Measurements from ENCODE around the gene GNLY.

Gene GNLY

DNA sequence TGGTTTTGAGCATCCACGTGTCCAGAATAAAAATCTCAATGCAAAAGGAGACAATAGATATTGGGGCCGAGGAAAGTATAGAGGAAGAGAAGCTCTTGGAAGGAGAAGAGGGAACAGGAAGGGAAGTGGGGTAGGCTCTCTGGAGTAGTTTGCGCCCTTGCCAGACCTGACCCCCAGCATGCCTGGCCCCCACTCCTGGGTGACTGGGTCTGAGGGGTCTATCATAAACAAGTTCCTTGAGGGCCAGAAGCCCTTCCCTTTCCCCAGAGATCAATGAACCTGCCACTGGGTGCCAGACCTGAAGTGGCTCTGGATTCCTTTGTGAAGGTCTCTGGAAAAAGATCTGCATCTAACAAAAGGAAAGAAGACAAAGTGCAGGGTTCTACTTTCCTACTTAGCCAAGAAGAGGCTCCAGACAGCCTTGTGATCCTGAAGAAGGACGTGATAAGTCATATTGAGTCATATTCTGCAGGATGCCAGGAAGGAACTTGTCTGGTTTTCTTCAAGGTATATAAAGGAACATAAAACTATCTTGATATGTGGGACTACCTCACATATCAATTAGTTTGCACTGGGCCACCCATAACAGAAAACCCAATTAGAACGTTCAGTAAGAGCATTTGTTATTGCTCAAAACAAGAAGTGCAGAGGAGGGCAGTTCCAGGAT is 40.9 kb downstream of the GNLY start:
- DNase-seq (ENCODE audit: extremely low read depth, low read depth), result no peak
- TF ChIP-seq, protein P1, sequence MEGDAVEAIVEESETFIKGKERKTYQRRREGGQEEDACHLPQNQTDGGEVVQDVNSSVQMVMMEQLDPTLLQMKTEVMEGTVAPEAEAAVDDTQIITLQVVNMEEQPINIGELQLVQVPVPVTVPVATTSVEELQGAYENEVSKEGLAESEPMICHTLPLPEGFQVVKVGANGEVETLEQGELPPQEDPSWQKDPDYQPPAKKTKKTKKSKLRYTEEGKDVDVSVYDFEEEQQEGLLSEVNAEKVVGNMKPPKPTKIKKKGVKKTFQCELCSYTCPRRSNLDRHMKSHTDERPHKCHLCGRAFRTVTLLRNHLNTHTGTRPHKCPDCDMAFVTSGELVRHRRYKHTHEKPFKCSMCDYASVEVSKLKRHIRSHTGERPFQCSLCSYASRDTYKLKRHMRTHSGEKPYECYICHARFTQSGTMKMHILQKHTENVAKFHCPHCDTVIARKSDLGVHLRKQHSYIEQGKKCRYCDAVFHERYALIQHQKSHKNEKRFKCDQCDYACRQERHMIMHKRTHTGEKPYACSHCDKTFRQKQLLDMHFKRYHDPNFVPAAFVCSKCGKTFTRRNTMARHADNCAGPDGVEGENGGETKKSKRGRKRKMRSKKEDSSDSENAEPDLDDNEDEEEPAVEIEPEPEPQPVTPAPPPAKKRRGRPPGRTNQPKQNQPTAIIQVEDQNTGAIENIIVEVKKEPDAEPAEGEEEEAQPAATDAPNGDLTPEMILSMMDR (IDR thresholded peaks at IDR 0.05; ENCODE audit: low read depth, low read length), result no peak

DNA sequence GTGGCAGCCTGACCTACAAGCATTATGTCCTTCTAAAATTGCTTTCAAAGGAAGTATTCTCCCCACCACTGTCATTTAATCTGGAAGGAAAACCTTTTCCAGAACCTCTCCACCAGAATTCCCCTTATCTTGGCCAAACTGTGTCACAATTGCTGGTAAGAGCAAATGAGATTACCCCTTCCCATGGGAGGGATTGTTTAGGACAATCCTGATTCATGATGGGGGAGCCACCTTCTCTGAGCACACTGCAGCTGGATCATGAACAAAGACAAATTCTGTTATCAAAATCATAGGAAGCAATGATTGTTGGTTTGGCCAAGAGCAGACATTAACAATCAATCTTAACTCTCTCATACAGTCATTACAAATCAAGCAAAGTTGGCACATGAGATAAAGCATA is 41.5 kb downstream of the GNLY start:
- TF ChIP-seq, protein P1 (IDR thresholded peaks at IDR 0.05; ENCODE audit: low read depth, low read length), result no peak
- DNase-seq (ENCODE audit: extremely low read depth, low read depth), result no peak

DNA sequence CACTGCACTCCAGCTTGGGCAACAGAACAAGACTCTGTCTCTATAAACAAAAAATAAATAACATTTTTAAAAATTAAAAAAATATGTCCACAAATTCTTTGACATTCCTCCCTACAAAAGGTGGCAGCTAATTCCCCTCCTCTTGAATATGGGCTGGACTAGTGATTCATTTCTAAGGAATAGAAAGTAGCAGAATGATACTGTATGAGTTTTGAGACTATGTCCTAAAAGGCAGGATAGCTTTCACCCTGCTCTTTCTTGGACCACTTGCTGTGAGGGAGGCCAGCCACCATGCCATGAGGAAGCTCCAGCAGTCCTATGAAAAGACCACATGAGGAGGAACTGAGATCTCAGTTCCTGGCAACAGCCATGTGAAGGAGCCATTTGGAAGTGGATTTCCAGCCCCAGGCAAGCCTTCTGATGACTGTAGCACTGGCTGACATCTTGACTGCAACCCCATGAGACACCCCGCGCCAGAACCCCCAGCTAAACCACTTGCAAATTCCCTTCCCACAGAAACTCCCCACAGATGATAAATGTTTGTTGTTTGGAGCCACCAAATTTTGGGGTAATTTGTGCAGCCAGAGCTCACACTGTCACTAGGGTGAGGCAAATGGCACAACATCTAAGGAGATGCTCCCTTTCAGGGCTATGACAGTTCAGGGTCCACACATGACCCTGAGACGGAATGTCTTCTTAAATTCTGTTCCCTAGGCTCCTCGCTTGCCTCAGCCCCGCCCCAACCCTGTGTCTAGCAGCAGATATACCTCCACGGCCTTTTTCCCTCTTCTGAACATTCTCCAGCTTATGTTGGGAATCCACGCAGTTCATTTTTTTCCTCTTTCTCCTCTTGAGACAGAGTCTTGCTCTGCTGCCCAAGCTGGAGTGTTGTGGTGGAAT is 42.5 kb downstream of the GNLY start:
- TF ChIP-seq, protein P1 (IDR thresholded peaks at IDR 0.05; ENCODE audit: low read depth, low read length), result no peak
- DNase-seq (ENCODE audit: extremely low read depth, low read depth), result no peak

DNA sequence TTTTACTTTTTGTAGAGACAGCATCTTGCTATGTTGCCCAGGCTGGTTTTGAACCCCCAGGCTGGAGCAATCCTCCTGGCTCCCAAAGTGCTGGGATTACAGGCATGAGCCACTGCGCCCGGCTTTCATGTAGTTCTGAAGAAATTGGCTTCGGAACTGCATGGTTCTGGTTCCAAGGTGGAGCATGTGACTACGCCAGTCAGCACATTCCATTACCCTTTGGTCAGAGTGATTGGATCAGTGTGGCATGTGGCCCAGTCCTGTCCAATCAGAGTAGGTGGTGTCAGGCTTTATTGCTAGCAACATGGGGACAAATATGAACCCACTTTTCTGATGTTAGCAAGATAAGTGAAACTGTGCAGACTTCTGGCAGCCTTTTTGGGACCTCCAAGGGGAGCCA is 43.3 kb downstream of the GNLY start:
- peak; percentile 81 for DNase-seq (ENCODE audit: extremely low read depth, low read depth)
- TF ChIP-seq, protein P1 (IDR thresholded peaks at IDR 0.05; ENCODE audit: low read depth, low read length), result no peak

DNA sequence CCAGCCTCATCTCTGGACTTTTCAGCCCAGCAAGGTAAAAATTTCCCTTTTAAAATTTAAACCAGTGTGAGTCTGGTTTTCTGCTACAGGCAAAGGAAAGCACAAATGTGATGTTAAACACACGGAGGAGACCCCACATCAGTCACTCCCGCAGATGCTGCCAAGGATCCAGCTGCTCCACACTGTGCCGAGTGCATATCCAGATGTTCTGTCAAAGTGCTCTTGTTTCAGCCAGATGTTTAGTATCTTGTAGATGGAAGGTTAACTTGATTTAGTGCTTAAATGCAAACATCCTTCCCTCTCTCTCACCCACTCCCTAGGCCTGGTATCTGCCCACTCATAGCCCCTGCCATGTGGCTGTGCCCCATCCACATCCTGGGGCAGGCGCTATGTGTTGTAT is 43.8 kb downstream of the GNLY start:
- DNase-seq (ENCODE audit: extremely low read depth, low read depth), result no peak
- TF ChIP-seq, protein P1 (IDR thresholded peaks at IDR 0.05; ENCODE audit: low read depth, low read length), result no peak

DNA sequence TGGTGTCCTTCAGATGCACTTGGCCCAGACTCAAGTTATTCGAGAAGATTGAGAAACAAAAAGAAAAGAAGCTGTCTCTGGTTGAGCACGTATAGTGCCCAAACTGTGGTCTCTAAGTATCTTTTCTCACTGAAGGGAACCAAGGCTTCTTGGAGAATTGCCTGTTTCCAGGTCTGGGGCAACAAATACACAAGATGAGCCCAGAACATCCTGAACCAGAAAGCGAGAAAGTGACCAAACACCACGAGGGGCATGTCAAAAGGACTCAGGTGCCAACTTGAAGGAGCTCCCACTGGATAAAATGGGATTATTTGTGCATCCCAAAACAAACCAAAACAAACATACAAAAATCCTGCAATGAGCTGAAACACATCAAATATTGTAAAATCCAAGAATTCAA is 46.0 kb downstream of the GNLY start:
- DNase-seq (ENCODE audit: extremely low read depth, low read depth), result no peak
- TF ChIP-seq, protein P1 (IDR thresholded peaks at IDR 0.05; ENCODE audit: low read depth, low read length), result no peak

DNA sequence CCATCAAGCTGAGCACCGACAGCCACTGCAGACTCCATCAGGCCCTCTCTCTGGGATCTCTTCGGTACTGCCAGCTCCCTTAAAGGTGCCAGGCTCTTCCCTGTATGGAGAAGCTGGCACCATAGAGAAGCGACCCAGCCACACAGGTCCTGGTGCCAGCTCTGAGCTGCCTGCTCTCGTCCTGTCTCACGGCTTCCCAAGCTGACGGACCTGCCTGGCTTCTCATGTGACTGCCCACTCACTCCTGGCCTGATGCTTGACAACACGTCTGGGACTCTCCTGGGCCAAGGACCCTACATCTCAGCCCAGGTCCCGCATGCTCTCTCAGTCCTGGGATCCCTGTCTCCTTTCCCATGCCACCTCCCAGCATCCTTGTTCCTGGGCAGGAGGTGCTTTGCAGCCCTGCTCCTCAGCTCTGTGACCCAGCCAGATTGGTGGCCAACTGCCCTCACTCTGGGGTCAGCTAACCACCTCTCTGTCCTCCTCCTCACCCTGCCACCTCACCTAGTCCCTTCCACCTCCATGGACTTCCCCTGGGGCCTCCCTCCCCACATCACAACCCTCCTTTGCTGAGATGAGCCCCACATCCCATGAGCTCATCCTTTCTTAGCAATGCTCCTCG is 47.2 kb downstream of the GNLY start:
- DNase-seq (ENCODE audit: extremely low read depth, low read depth), result no peak
- TF ChIP-seq, protein P1 (IDR thresholded peaks at IDR 0.05; ENCODE audit: low read depth, low read length), result no peak
